ENCODE results near the gene ZNF835. TPM values are rescaled to one million over a fixed set of nuclear protein-coding genes. Genes with fewer than 3 reads are reported as not detected.
A peak's percentile ranks its signal among the peaks of the same experiment; 100 is the strongest.
"Not testable (repeated sequence)": the region's sequence is repeated elsewhere in the genome, so short reads cannot be mapped to it uniquely, and the experiment has no call there.

Gene ZNF835
- total RNA-seq, 2 donors from 2014 or later: 4.0 to 4.2 TPM

DNA sequence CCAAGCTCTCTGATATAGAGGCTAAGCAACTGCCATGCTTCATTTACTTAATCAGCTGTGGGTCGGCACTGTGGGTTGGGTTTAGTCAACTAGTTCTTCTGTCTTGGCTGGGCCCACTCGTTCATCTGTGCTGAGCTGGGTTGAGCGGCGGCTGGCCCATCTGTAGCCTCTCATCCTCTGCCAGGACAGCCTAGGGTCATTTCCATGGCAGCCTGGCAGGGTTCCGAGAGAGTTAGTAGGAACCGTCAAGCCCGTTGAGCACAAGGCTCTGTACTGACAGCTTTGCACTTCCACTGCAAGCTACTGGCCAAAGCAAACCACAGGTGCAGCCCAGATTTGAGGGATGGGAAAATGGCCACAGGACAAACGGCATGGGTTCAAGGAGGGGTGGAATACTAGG lies 6.6 kb upstream of the ZNF835 start:
- 76 to 78% methylated on average over 7 to 8 of the region's 8 CpGs for WGBS, 2 donors
- Histone ChIP-seq H3K4me3 (no peak overlapping the region), H3K9me3 (no peaks in the 10 kb centered on the region), H3K36me3 (replicated peaks in 1 of 2; ENCODE audit: insufficient read depth in 1 of 2, low read depth in 2 of 2) (no peaks in the 10 kb centered on the region), H3K4me1 (no peaks in the 10 kb centered on the region), H3K27ac (no peak overlapping the region), H3K27me3 (no peaks in the 10 kb centered on the region)
- ATAC-seq (no peak), DNase-seq (no peak)
- TF ChIP-seq CTCF (IDR thresholded peaks at IDR 0.05) (no peak), POLR2A (IDR thresholded peaks at IDR 0.05) (no peak)
- intact Hi-C loops (cut with DNase I): no loop called here

GRCh38 chr19:56672610-56673009 lies 1.1 kb upstream of the ZNF835 start:
- intact Hi-C loops (cut with DNase I); H3K36me3 ChIP-seq (replicated peaks in 1 of 2; ENCODE audit: insufficient read depth in 1 of 2, low read depth in 2 of 2); H3K4me1 ChIP-seq; ATAC-seq; DNase-seq; H3K27me3 ChIP-seq; H3K9me3 ChIP-seq; H3K27ac ChIP-seq; H3K4me3 ChIP-seq: not testable (repeated sequence)
- WGBS, 2 donors: 66 to 68% methylated on average over 2 of the region's 2 CpGs

- ATAC-seq (peak; percentile 64), DNase-seq (peak; percentile 24 to 82 (median 56))
- Histone ChIP-seq H3K4me1 (peaks cover 10% of the 10 kb centered on the region), H3K27me3 (no peaks in the 10 kb centered on the region), H3K36me3 (replicated peaks in 1 of 2; ENCODE audit: insufficient read depth in 1 of 2, low read depth in 2 of 2) (no peaks in the 10 kb centered on the region), H3K4me3 (peak overlapping the region in 1 of 2 donors; percentile 2), H3K9me3 (no peaks in the 10 kb centered on the region), H3K27ac (peak overlapping the region in 3 of 4 donors; percentile 53 to 66 (median 62))
- intact Hi-C loops (cut with DNase I): no loop called here
- TF ChIP-seq POLR2A (IDR thresholded peaks at IDR 0.05): no peak
- TF ChIP-seq CTCF (IDR thresholded peaks at IDR 0.05): peak in 1 of 7 experiments; percentile 7
- 3 to 15% methylated on average over 7 to 35 of the region's 35 CpGs for WGBS, 2 donors
Measured at GRCh38 chr19:56670961-56671612, 470 bp downstream of the ZNF835 start.

- 65 to 74% methylated on average over 4 to 14 of the region's 17 CpGs for WGBS, 2 donors
- no peak for DNase-seq
- Histone ChIP-seq H3K36me3 (replicated peaks in 1 of 2; ENCODE audit: insufficient read depth in 1 of 2, low read depth in 2 of 2) (no peaks in the 10 kb centered on the region), H3K27ac (no peak overlapping the region), H3K9me3 (no peaks in the 10 kb centered on the region), H3K27me3 (no peaks in the 10 kb centered on the region), H3K4me1 (peaks cover 10% of the 10 kb centered on the region), H3K4me3 (no peak overlapping the region)
- intact Hi-C loops (cut with DNase I): no loop called here
- TF ChIP-seq CTCF (IDR thresholded peaks at IDR 0.05) (no peak), POLR2A (IDR thresholded peaks at IDR 0.05) (no peak)
- no peak for ATAC-seq
Measured at GRCh38 chr19:56670401-56670960, 1.1 kb downstream of the ZNF835 start.

DNA sequence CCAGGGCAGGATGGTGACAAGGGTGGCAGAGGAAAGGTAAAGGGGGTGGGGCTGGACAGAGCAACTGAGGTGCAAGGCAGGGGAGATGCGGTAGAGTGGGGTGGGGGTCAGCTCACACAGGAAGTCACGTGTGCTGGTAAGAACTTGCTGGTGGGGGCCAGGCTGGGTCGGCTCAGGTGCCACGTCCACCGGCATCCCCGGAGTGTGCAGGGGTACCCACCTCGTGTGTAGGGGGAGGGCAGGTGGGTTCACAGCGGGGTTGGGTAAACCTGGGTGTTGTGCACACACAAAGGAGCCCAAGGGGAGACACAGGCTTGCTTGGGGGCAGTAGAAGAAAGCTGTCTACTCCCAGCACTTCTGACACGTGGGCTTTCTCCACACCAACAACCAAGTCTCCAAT lies 2.9 kb downstream of the ZNF835 start:
- peaks cover 10% of the 10 kb centered on the region for H3K4me1 ChIP-seq
- no peak for TF ChIP-seq CTCF (IDR thresholded peaks at IDR 0.05)
- no peak for TF ChIP-seq POLR2A (IDR thresholded peaks at IDR 0.05)
- ATAC-seq (no peak), DNase-seq (no peak)
- peaks cover 0 to 4% (median 0%) of the 10 kb centered on the region in 3 donors for H3K9me3 ChIP-seq
- intact Hi-C loops (cut with DNase I): no loop called here
- H3K27ac ChIP-seq: no peak overlapping the region
- WGBS, 2 donors: 81 to 84% methylated on average over 9 of the region's 9 CpGs
- H3K27me3 ChIP-seq: no peaks in the 10 kb centered on the region
- H3K4me3 ChIP-seq: no peak overlapping the region
- no peaks in the 10 kb centered on the region for H3K36me3 ChIP-seq (replicated peaks in 1 of 2; ENCODE audit: insufficient read depth in 1 of 2, low read depth in 2 of 2)

Data from body of pancreas (tissue), 4 donors.